Keratinocyte (primary cell): ENCODE data around the gene HK2. TPM values are rescaled to one million over a fixed set of nuclear protein-coding genes. Genes with fewer than 3 reads are reported as not detected.

Source experiments
- DNase-seq: peaks from one replicate; pipeline ENCODE4 v3.0.0-alpha.2; 2011; ENCODE audit warnings: low read depth, missing footprints, low spot score
- FAIRE-seq: peaks from 2 replicates; lab custom pipeline; 2011; peaks lifted over from hg19 to GRCh38; lab: Jason Lieb, UNC
- H2AFZ ChIP-seq: 2 replicates; pipeline ENCODE4 v1.6.0; 2012; ENCODE audit warnings: low read length, control low read depth, inconsistent platforms; ENCODE audit not compliant: control insufficient read depth
- H3K27ac ChIP-seq: 2 replicates; pipeline ENCODE4 v1.5.1; 2011; ENCODE audit warnings: low read length; ENCODE audit not compliant: control insufficient read depth, insufficient read depth
- H3K27me3 ChIP-seq: 3 replicates; pipeline ENCODE4 v1.6.0; 2011; ENCODE audit warnings: low read length; ENCODE audit not compliant: control insufficient read depth, insufficient read depth; ENCODE audit errors: extremely low read depth
- H3K36me3 ChIP-seq, 2 experiments: 2 replicates in 1 of 2; 3 replicates in 1 of 2; pipeline ENCODE4 v1.5.1; 2011; ENCODE audit warnings: low read length in 2 of 2, mild to moderate bottlenecking in 1 of 2; ENCODE audit not compliant: control insufficient read depth in 2 of 2, insufficient read depth in 2 of 2; ENCODE audit errors: extremely low read depth in 1 of 2
- H3K4me1 ChIP-seq: 3 replicates; pipeline ENCODE4 v1.5.1; 2011; ENCODE audit warnings: low read length; ENCODE audit not compliant: control insufficient read depth, insufficient read depth; ENCODE audit errors: extremely low read depth
- H3K4me2 ChIP-seq: 3 replicates; pipeline ENCODE4 v1.6.0; 2011; ENCODE audit warnings: low read depth, low read length; ENCODE audit not compliant: control insufficient read depth, insufficient read depth; ENCODE audit errors: extremely low read depth
- H3K4me3 ChIP-seq, 3 experiments: fragments of 200-600 bp in 1 of 3; sonication (generic) in 1 of 3; 2 replicates in 2 of 3; 3 replicates in 1 of 3; pipeline ENCODE4 v1.5.1; 2011 to 2016; ENCODE audit warnings: low read length in 3 of 3, mild to moderate bottlenecking in 3 of 3, control low read depth in 2 of 3, inconsistent platforms in 1 of 3, low read depth in 1 of 3, mixed read lengths in 1 of 3, mixed run types in 1 of 3, moderate library complexity in 1 of 3; ENCODE audit not compliant: control insufficient read depth in 2 of 3, insufficient read depth in 2 of 3; ENCODE audit errors: extremely low read depth in 1 of 3
- H3K79me2 ChIP-seq: 2 replicates; pipeline ENCODE4 v1.6.0; 2012; ENCODE audit warnings: low read length; ENCODE audit not compliant: control insufficient read depth, insufficient read depth
- H3K9ac ChIP-seq: 3 replicates; pipeline ENCODE4 v1.6.0; 2011; ENCODE audit warnings: low read length; ENCODE audit not compliant: control insufficient read depth, insufficient read depth; ENCODE audit errors: extremely low read depth
- H3K9me1 ChIP-seq: 3 replicates; pipeline ENCODE4 v1.6.0; 2011; ENCODE audit warnings: low read length; ENCODE audit not compliant: control insufficient read depth, insufficient read depth; ENCODE audit errors: extremely low read depth
- H3K9me3 ChIP-seq: 2 replicates; pipeline ENCODE4 v1.5.1; 2012; ENCODE audit warnings: low read depth, low read length; ENCODE audit not compliant: control insufficient read depth
- H4K20me1 ChIP-seq: 3 replicates; pipeline ENCODE4 v1.6.0; 2011; ENCODE audit warnings: low read length; ENCODE audit not compliant: control insufficient read depth, insufficient read depth; ENCODE audit errors: extremely low read depth
- EZH2 ChIP-seq: IDR thresholded peaks from one replicate; pipeline ENCODE4 v1.6.1; 2012; ENCODE audit warnings: inconsistent platforms, mild to moderate bottlenecking, low read length, moderate library complexity
- dilution Hi-C: fragments of 300-500 bp; cut with MboI; formaldehyde crosslinking; loops from one replicate; pipeline ENCODE4 v1.7.0; 2020; ENCODE audit warnings: low sequenced_read_pairs; ENCODE audit not compliant: extremely low pct_ligation_motif_present
- polyA plus RNA-seq, 5 experiments: library from polyadenylated mRNA; depleted of rRNA in 3 of 5; stranded (reverse) in 3 of 5; stranded (forward) in 1 of 5; unstranded in 1 of 5; fragments of >200 nt; gene quantifications; 1 replicate in 1 of 5; 2 replicates in 3 of 5; 3 replicates in 1 of 5; pipeline versions ENCODE4 v1.2.1 to v1.2.3, GENCODE V29; 2011 to 2012; ENCODE audit warnings: missing spikeins in 2 of 5, low read depth in 1 of 5, low replicate concordance in 1 of 5
- TF ChIP-seq, protein P1 (sequence below), 3 experiments: IDR thresholded peaks in 1 of 3; conservative IDR thresholded peaks in 1 of 3; optimal IDR thresholded peaks in 1 of 3; 2 replicates in 2 of 3; 3 replicates in 1 of 3; pipeline versions ENCODE3 to v1.5.1; 2011; ENCODE audit warnings: low read length in 3 of 3, mild to moderate bottlenecking in 3 of 3, moderate library complexity in 2 of 3, control low read depth in 1 of 3, inconsistent platforms in 1 of 3; ENCODE audit not compliant: insufficient read depth in 2 of 3; ENCODE audit errors: extremely low read depth in 1 of 3

Gene HK2
- polyA plus RNA-seq, 1 donor (not counting 4 experiments of a cell fraction or from before 2014, with no cell fraction given) = 27.1 TPM

DNA sequence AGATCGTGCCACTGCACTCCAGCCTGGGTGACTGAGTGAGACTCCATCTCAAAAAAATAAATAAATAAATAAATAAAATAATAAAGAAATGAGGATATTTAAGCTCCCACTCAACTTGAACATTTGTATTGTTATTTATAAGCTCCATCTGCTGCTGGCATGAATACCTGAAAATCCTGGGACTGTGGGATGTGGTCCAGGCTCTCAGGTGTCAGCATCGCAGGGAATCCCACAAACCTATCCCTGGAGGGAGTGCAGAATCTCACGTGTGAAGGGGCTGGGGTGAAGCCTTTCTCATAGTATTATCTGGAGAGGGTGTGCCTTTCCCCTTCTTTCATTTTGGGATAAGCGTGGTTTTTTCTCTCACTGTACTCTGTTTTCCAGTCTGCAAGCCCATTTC, 77.1 kb downstream of the HK2 start:
- TF ChIP-seq EZH2 = no peak
- TF ChIP-seq, protein P1, sequence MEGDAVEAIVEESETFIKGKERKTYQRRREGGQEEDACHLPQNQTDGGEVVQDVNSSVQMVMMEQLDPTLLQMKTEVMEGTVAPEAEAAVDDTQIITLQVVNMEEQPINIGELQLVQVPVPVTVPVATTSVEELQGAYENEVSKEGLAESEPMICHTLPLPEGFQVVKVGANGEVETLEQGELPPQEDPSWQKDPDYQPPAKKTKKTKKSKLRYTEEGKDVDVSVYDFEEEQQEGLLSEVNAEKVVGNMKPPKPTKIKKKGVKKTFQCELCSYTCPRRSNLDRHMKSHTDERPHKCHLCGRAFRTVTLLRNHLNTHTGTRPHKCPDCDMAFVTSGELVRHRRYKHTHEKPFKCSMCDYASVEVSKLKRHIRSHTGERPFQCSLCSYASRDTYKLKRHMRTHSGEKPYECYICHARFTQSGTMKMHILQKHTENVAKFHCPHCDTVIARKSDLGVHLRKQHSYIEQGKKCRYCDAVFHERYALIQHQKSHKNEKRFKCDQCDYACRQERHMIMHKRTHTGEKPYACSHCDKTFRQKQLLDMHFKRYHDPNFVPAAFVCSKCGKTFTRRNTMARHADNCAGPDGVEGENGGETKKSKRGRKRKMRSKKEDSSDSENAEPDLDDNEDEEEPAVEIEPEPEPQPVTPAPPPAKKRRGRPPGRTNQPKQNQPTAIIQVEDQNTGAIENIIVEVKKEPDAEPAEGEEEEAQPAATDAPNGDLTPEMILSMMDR (optimal IDR thresholded peaks at IDR 0.05 in 1 of 3, IDR thresholded peaks at IDR 0.05 in 1 of 3, conservative IDR thresholded peaks at IDR 0.05 in 1 of 3; ENCODE audit: extremely low read depth in 1 of 3, insufficient read depth in 2 of 3, low read length in 3 of 3) = no peak
- FAIRE-seq (no peak), DNase-seq (no peak)
- Histone ChIP-seq H3K79me2 (no peaks in the 10 kb centered on the region), H3K4me3 (no peak overlapping the region), H3K36me3 (no peaks in the 10 kb centered on the region), H3K27me3 (no peaks in the 10 kb centered on the region), H4K20me1 (no peaks in the 10 kb centered on the region), H3K4me1 (peaks cover 2% of the 10 kb centered on the region), H3K27ac (no peak overlapping the region), H3K9me3 (no peaks in the 10 kb centered on the region), H3K4me2 (no peak overlapping the region), H3K9ac (no peak overlapping the region), H2AFZ (no peak overlapping the region), H3K9me1 (no peaks in the 10 kb centered on the region)
- dilution Hi-C loops = no loop called here

- FAIRE-seq = no peak
- no peak overlapping the region for H2AFZ ChIP-seq
- TF ChIP-seq, protein P1 (optimal IDR thresholded peaks at IDR 0.05 in 1 of 3, IDR thresholded peaks at IDR 0.05 in 1 of 3, conservative IDR thresholded peaks at IDR 0.05 in 1 of 3; ENCODE audit: extremely low read depth in 1 of 3, insufficient read depth in 2 of 3, low read length in 3 of 3) = no peak
- TF ChIP-seq EZH2 = no peak
Measured at GRCh38 chr2:74915743-74916142, 81.8 kb downstream of the HK2 start.

More at GRCh38 chr2:74915743-74916142, 81.8 kb downstream of the HK2 start:
- Histone ChIP-seq H3K9me3 (no peaks in the 10 kb centered on the region), H3K36me3 (no peaks in the 10 kb centered on the region), H3K9me1 (no peaks in the 10 kb centered on the region), H3K79me2 (no peaks in the 10 kb centered on the region), H3K4me1 (peaks cover 10% of the 10 kb centered on the region), H3K4me3 (no peak overlapping the region), H3K4me2 (no peak overlapping the region), H3K27me3 (no peaks in the 10 kb centered on the region), H4K20me1 (no peaks in the 10 kb centered on the region), H3K9ac (no peak overlapping the region), H3K27ac (no peak overlapping the region)
- no peak for DNase-seq
- dilution Hi-C loops = no loop called here
